Left lung (tissue), 10 donors: ENCODE measurements around the gene OCA2. TPM values are rescaled to one million over a fixed set of nuclear protein-coding genes. Genes with fewer than 3 reads are reported as not detected.
"Not testable (repeated sequence)": the region's sequence is repeated elsewhere in the genome, so short reads cannot be mapped to it uniquely, and the experiment has no call there.

ENCODE experiments used
- ATAC-seq: fragments of 200-7000 bp; cut with Tn5 transposase; one replicate; pipeline ENCODE4 v1.9.1; 2020; ENCODE audit warnings: moderate library complexity
- DNase-seq, 4 donors: peaks; one replicate each; pipeline ENCODE4 v3.0.0-alpha.2; 2013 to 2020
- H3K27ac ChIP-seq, 2 donors: fragments of 200-600 bp; sonication (generic) in 1 of 2; one replicate each; pipeline versions ENCODE4 v1.5.0 to v1.8.0; 2020 to 2021
- H3K27me3 ChIP-seq, 2 donors: fragments of 200-600 bp; sonication (generic) in 1 of 2; one replicate each; pipeline versions ENCODE4 v1.5.0 to v1.8.0; 2020 to 2021
- H3K36me3 ChIP-seq, 2 donors: fragments of 200-600 bp; sonication (generic) in 1 of 2; one replicate each; pipeline versions ENCODE4 v1.5.0 to v1.8.0; 2020 to 2021
- H3K4me1 ChIP-seq, 2 donors: fragments of 200-600 bp; one replicate each; pipeline ENCODE4 v1.8.0; 2021
- H3K4me3 ChIP-seq, 2 donors: fragments of 200-600 bp; sonication (generic) in 1 of 2; one replicate each; pipeline versions ENCODE4 v1.5.0 to v1.8.0; 2020 to 2021; ENCODE audit warnings: mild to moderate bottlenecking in 1 of 2
- H3K9me3 ChIP-seq, 2 donors: fragments of 200-600 bp; sonication (generic) in 1 of 2; one replicate each; pipeline versions ENCODE4 v1.5.0 to v1.8.0; 2020 to 2021
- intact Hi-C, 2 donors: fragments of 100-400 bp; cut with DNase I; formaldehyde crosslinking; loops; one replicate each; pipeline versions ENCODE4 v1.11.2 to v1.14.2; 2022
- polyA plus RNA-seq, 6 donors: library from polyadenylated mRNA; unstranded; fragments of 120-200 nt; gene quantifications; one replicate each; pipeline ENCODE4 v1.2.1, GENCODE V29; 2013; ENCODE audit not compliant: insufficient read length in 6 of 6
- total RNA-seq, 2 donors: library from RNA; stranded (reverse); fragmentation: NEBNext Ultra II Directional; extraction: Animal tissue kit (Norgen Biotek cat#: 25700); gene quantifications; one replicate each; pipeline ENCODE4 v1.2.1, GENCODE V29; 2021
- TF ChIP-seq, protein P1 (sequence below), 2 donors: fragments of 200-600 bp; sonication (generic) in 1 of 2; IDR thresholded peaks; one replicate each; pipeline versions ENCODE4 v1.5.0 to v1.8.0; 2021; ENCODE audit warnings: antibody characterized with exemption in 2 of 2
- donor health status: DM: no; HTN: yes; CAD: no.
- donor health status: DM: no; HTN: no; CAD: no.

The OCA2 gene
- total and polyA plus RNA-seq, 8 donors = 0.81 to 21.7 (median 13.2) TPM

DNA sequence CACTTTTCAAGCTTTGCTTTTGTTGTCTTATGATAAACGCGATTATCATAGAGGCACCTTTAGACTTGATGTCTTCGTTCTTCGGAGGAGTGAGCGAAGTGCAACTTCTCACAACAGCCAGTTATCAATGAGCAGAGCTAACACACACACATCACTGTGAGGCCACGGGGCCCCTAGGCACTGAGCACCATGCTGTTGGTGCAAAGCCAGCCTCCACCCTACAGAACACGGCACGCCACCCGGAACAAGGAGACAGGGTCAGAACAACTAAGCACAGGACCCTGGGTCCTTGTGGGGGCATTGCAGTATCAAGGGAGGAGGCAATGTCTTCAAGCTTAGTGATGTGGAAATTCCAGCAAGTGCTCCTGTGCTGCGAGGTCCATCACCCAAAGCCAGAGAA, 244.5 kb downstream of the OCA2 start:
- Histone ChIP-seq H3K9me3 (peaks cover 0 to 24% of the 10 kb centered on the region in 2 donors), H3K27me3 (no peaks in the 10 kb centered on the region), H3K27ac (no peak overlapping the region), H3K4me1 (no peaks in the 10 kb centered on the region), H3K36me3 (no peaks in the 10 kb centered on the region), H3K4me3 (no peak overlapping the region)
- DNase-seq (no peak), ATAC-seq (no peak)
- intact Hi-C loops = no loop called here
- TF ChIP-seq, protein P1, sequence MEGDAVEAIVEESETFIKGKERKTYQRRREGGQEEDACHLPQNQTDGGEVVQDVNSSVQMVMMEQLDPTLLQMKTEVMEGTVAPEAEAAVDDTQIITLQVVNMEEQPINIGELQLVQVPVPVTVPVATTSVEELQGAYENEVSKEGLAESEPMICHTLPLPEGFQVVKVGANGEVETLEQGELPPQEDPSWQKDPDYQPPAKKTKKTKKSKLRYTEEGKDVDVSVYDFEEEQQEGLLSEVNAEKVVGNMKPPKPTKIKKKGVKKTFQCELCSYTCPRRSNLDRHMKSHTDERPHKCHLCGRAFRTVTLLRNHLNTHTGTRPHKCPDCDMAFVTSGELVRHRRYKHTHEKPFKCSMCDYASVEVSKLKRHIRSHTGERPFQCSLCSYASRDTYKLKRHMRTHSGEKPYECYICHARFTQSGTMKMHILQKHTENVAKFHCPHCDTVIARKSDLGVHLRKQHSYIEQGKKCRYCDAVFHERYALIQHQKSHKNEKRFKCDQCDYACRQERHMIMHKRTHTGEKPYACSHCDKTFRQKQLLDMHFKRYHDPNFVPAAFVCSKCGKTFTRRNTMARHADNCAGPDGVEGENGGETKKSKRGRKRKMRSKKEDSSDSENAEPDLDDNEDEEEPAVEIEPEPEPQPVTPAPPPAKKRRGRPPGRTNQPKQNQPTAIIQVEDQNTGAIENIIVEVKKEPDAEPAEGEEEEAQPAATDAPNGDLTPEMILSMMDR (IDR thresholded peaks at IDR 0.05) = no peak

GRCh38 chr15:27853624-27854455, 245.3 kb downstream of the OCA2 start:
- no peaks in the 10 kb centered on the region for H3K36me3 ChIP-seq
- no peaks in the 10 kb centered on the region for H3K4me1 ChIP-seq
- intact Hi-C loops = no loop called here
- TF ChIP-seq, protein P1 (IDR thresholded peaks at IDR 0.05) = no peak
- H3K27ac ChIP-seq = no peak overlapping the region
- ATAC-seq = no peak
- no peaks in the 10 kb centered on the region for H3K27me3 ChIP-seq
- H3K4me3 ChIP-seq = no peak overlapping the region
- no peak for DNase-seq
- H3K9me3 ChIP-seq = peaks cover 0 to 27% of the 10 kb centered on the region in 2 donors

GRCh38 chr15:27851858-27852210, 247.3 kb downstream of the OCA2 start:
- H3K36me3 ChIP-seq = no peaks in the 10 kb centered on the region
- ATAC-seq (no peak), DNase-seq (no peak)
- peaks cover 0 to 18% of the 10 kb centered on the region in 2 donors for H3K9me3 ChIP-seq
- no peaks in the 10 kb centered on the region for H3K27me3 ChIP-seq
- H3K27ac ChIP-seq = no peak overlapping the region
- no peak overlapping the region for H3K4me3 ChIP-seq
- TF ChIP-seq, protein P1 (IDR thresholded peaks at IDR 0.05) = no peak
- H3K4me1 ChIP-seq = no peaks in the 10 kb centered on the region
- intact Hi-C loops = no loop called here

DNA sequence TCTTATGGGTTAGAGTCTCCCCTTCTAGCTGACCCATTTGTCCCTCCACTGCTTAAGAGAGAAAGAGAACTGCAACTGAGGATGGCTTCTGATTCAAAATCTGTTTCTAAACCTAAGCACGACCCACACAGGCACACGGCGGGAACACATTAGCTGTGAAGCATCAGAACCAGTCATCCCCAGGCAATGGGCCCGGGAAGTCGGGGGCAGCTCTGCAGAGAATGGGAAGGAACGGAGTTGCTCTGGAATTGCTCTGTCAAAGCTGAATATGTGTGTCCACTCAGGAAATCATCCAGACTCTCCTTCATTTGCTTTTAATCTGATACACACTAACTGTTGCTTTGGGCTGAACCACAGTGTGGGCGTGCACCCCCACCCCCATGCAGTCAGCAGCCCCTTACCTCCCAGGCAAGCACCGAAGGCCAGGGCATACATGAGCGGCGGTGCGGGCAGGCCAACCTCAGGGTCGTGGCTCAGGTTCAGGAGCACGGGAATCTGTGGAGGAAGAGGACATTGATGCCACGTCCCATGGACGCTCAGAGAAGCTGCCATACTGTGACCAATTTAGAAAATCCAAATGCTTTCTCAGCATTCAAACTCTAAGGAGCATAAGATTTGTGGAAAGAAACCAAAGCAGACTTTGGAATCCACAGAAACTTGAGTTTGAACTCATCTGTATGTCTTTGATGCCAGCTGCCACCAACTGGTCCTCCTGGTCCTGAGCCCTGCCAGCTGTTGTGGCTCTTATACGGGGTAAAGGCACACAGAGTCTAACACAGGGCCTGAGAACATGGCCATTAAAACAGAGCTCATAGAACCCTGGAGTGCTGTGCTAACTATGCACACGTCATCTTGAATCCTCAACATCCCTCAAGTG, 247.9 kb downstream of the OCA2 start:
- Histone ChIP-seq H3K4me3 (no peak overlapping the region), H3K36me3 (no peaks in the 10 kb centered on the region), H3K9me3 (peaks cover 0 to 22% of the 10 kb centered on the region in 2 donors), H3K27ac (no peak overlapping the region), H3K4me1 (no peaks in the 10 kb centered on the region), H3K27me3 (no peaks in the 10 kb centered on the region)
- TF ChIP-seq, protein P1 (IDR thresholded peaks at IDR 0.05) = no peak
- ATAC-seq (no peak), DNase-seq (peak in 1 of 4 donors; percentile 35)
- intact Hi-C loops = no loop called here

- TF ChIP-seq, protein P1 (IDR thresholded peaks at IDR 0.05) = no peak
- intact Hi-C loops = no loop called here
These were observed 249.1 kb downstream of the OCA2 start for GRCh38 chr15:27850050-27850449.

DNA sequence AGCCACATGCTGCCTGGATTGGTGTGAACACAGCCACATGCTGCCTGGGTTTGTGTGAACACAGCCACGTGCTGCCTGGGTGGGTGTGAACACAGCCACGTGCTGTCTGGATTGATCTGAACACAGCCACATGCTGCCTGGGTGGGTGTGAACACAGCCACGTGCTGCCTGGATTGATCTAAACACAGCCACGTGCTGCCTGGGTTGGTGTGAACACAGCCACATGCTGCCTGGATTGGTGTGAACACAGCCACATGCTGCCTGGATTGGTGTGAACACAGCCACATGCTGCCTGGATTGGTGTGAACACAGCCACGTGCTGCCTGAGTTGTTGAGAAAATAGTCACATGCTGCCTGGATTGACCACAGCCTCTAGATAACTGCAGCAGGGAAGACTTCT, 250.2 kb downstream of the OCA2 start:
- peak in 1 of 4 donors; percentile 10 for DNase-seq
- ATAC-seq, H3K27ac ChIP-seq, H3K4me3 ChIP-seq, H3K36me3 ChIP-seq, H3K27me3 ChIP-seq, H3K4me1 ChIP-seq, intact Hi-C loops: not testable (repeated sequence)
- peaks cover 0 to 23% of the 10 kb centered on the region in 2 donors for H3K9me3 ChIP-seq

More at GRCh38 chr15:27850050-27850449, 249.1 kb downstream of the OCA2 start:
- Histone ChIP-seq H3K4me1 (no peaks in the 10 kb centered on the region), H3K36me3 (no peaks in the 10 kb centered on the region), H3K4me3 (no peak overlapping the region), H3K9me3 (peaks cover 0 to 27% of the 10 kb centered on the region in 2 donors), H3K27me3 (no peaks in the 10 kb centered on the region), H3K27ac (no peak overlapping the region)
- DNase-seq (no peak), ATAC-seq (no peak)
